H1 (cell line): ENCODE results near the gene CFC1B. TPM values are rescaled to one million over a fixed set of nuclear protein-coding genes. Genes with fewer than 3 reads are reported as not detected.
"Not testable (repeated sequence)": the region's sequence is repeated elsewhere in the genome, so short reads cannot be mapped to it uniquely, and the experiment has no call there.

Source experiments
- CTCF ChIA-PET: fragments of 300-600 bp; sonication (Branson Sonifier 250); formaldehyde crosslinking; loops from one replicate; lab custom pipeline; 2021; ENCODE audit not compliant: partially characterized antibody; lab: Charles Lee
- POLR2A ChIA-PET: fragments of 300-600 bp; sonication (Branson Sonifier 250); formaldehyde crosslinking; loops from one replicate; lab custom pipeline; 2021; ENCODE audit warnings: inconsistent platforms; ENCODE audit not compliant: partially characterized antibody; lab: Charles Lee
- DNase-seq, 2 experiments: peaks; one replicate each; pipeline versions ENCODE4 v3.0.0 to v3.0.0-alpha.2; 2010 to 2022; ENCODE audit warnings: low spot score in 2 of 2, low read depth in 1 of 2, mixed read lengths in 1 of 2
- FAIRE-seq: peaks from 2 replicates; lab custom pipeline; 2011; peaks lifted over from hg19 to GRCh38; lab: Jason Lieb, UNC
- H2AFZ ChIP-seq: 2 replicates; pipeline ENCODE4 v1.8.1; 2012; ENCODE audit warnings: low read length, inconsistent platforms
- H2AK5ac ChIP-seq: 2 replicates; pipeline ENCODE4 v1.6.1; 2013; ENCODE audit warnings: low read depth, low read length
- H2BK120ac ChIP-seq: replicated peaks from 2 replicates; pipeline ENCODE3; 2013; ENCODE audit warnings: low read depth, low read length, inconsistent platforms
- H2BK12ac ChIP-seq: 2 replicates; pipeline ENCODE4 v1.6.1; 2013; ENCODE audit warnings: low read depth, low read length
- H2BK15ac ChIP-seq: 2 replicates; pipeline ENCODE4 v1.6.1; 2013; ENCODE audit warnings: low read length
- H2BK20ac ChIP-seq: 2 replicates; pipeline ENCODE4 v1.6.1; 2013; ENCODE audit warnings: low read length
- H2BK5ac ChIP-seq: 2 replicates; pipeline ENCODE4 v1.6.1; 2013; ENCODE audit warnings: low read depth, low read length
- H3K14ac ChIP-seq: 2 replicates; pipeline ENCODE4 v1.6.1; 2013; ENCODE audit warnings: inconsistent platforms; ENCODE audit not compliant: insufficient read length
- H3K18ac ChIP-seq: 2 replicates; pipeline ENCODE4 v1.6.1; 2013; ENCODE audit warnings: low read length; ENCODE audit errors: extremely low read depth
- H3K23ac ChIP-seq: 2 replicates; pipeline ENCODE4 v1.6.1; 2013; ENCODE audit warnings: inconsistent platforms; ENCODE audit not compliant: insufficient read length
- H3K23me2 ChIP-seq: 2 replicates; pipeline ENCODE4 v1.6.1; 2013; ENCODE audit warnings: low read depth, low read length
- H3K27ac ChIP-seq: 2 replicates; pipeline ENCODE4 v1.6.1; 2011; ENCODE audit warnings: low read depth, low read length, inconsistent platforms
- H3K27me3 ChIP-seq, 4 experiments: replicated peaks in 1 of 4; 1 replicate in 1 of 4; 2 replicates in 3 of 4; pipeline versions ENCODE4 v1.6.1 to v1.8.1; 2011 to 2013; ENCODE audit warnings: low read length in 3 of 4, mild to moderate bottlenecking in 3 of 4, inconsistent platforms in 2 of 4, mixed read lengths in 2 of 4, moderate library complexity in 1 of 4; ENCODE audit not compliant: control insufficient read depth in 3 of 4, insufficient read depth in 3 of 4; ENCODE audit errors: extremely low read depth in 1 of 4
- H3K36me3 ChIP-seq, 4 experiments: 2 replicates each; pipeline versions ENCODE4 v1.6.1 to v1.8.1; 2011 to 2013; ENCODE audit warnings: mild to moderate bottlenecking in 4 of 4, low read length in 3 of 4, moderate library complexity in 2 of 4, control low read depth in 1 of 4, inconsistent platforms in 1 of 4; ENCODE audit not compliant: insufficient read depth in 4 of 4, control insufficient read depth in 2 of 4
- H3K4ac ChIP-seq: replicated peaks from 2 replicates; pipeline ENCODE3; 2013; ENCODE audit warnings: low read length, low read depth, mixed read lengths, inconsistent platforms; ENCODE audit not compliant: insufficient read length
- H3K4me1 ChIP-seq, 4 experiments: replicated peaks in 1 of 4; 1 replicate in 1 of 4; 2 replicates in 3 of 4; pipeline versions ENCODE4 v1.6.1 to v1.8.1; 2011 to 2013; ENCODE audit warnings: low read length in 3 of 4, inconsistent platforms in 2 of 4, mixed read lengths in 1 of 4; ENCODE audit not compliant: insufficient read depth in 4 of 4, control insufficient read depth in 3 of 4
- H3K4me2 ChIP-seq, 2 experiments: 2 replicates each; pipeline versions ENCODE4 v1.6.1 to v1.8.1; 2011 to 2013; ENCODE audit warnings: low read depth in 2 of 2, low read length in 2 of 2, control low read depth in 1 of 2, inconsistent platforms in 1 of 2, mild to moderate bottlenecking in 1 of 2; ENCODE audit not compliant: insufficient read depth in 1 of 2
- H3K4me3 ChIP-seq, 4 experiments: fragments of 200-600, 300-600 bp in 1 of 4; sonication (generic), shearing (Covaris generic), sonication (Bioruptor Twin) in 1 of 4; 2 replicates each; pipeline versions ENCODE4 v1.5.1 to v1.8.1; 2011 to 2016; ENCODE audit warnings: low read length in 4 of 4, low read depth in 3 of 4, control low read depth in 2 of 4, inconsistent platforms in 2 of 4, mild to moderate bottlenecking in 2 of 4, mixed read lengths in 1 of 4, moderate library complexity in 1 of 4; ENCODE audit not compliant: insufficient read depth in 2 of 4; ENCODE audit errors: extremely low read depth in 1 of 4
- H3K56ac ChIP-seq: replicated peaks from 2 replicates; pipeline ENCODE3; 2013; ENCODE audit warnings: low read depth, mild to moderate bottlenecking, mixed read lengths, low read length, inconsistent platforms; ENCODE audit not compliant: insufficient read length
- H3K79me1 ChIP-seq: 2 replicates; pipeline ENCODE4 v1.6.1; 2013; ENCODE audit warnings: low read depth, low read length, control low read depth
- H3K79me2 ChIP-seq, 2 experiments: 2 replicates each; pipeline versions ENCODE4 v1.6.1 to v1.8.1; 2012 to 2013; ENCODE audit warnings: low read length in 2 of 2, mild to moderate bottlenecking in 2 of 2, inconsistent platforms in 1 of 2; ENCODE audit not compliant: insufficient read depth in 2 of 2, control insufficient read depth in 1 of 2
- H3K9ac ChIP-seq, 4 experiments: replicated peaks in 1 of 4; 1 replicate in 1 of 4; 2 replicates in 3 of 4; pipeline versions ENCODE4 v1.6.1 to v1.8.1; 2011 to 2013; ENCODE audit warnings: low read depth in 3 of 4, low read length in 3 of 4, control low read depth in 2 of 4, mild to moderate bottlenecking in 2 of 4, moderate library complexity in 2 of 4, inconsistent platforms in 1 of 4; ENCODE audit errors: extremely low read depth in 1 of 4
- H3K9me3 ChIP-seq, 2 experiments: 2 replicates each; pipeline versions ENCODE4 v1.6.1 to v1.8.1; 2012 to 2013; ENCODE audit warnings: mild to moderate bottlenecking in 2 of 2, moderate library complexity in 2 of 2, control low read depth in 1 of 2, inconsistent platforms in 1 of 2, low read depth in 1 of 2, low read length in 1 of 2, mixed read lengths in 1 of 2; ENCODE audit not compliant: insufficient read depth in 2 of 2
- H4K20me1 ChIP-seq, 2 experiments: replicated peaks in 1 of 2; 2 replicates each; pipeline versions ENCODE3 to v1.8.1; 2011 to 2013; ENCODE audit warnings: inconsistent platforms in 2 of 2, low read length in 2 of 2, mild to moderate bottlenecking in 1 of 2; ENCODE audit not compliant: insufficient read depth in 2 of 2, control insufficient read depth in 1 of 2
- H4K5ac ChIP-seq: 2 replicates; pipeline ENCODE4 v1.6.1; 2013; ENCODE audit warnings: low read length, low read depth, mixed read lengths, inconsistent platforms; ENCODE audit not compliant: insufficient read length
- H4K8ac ChIP-seq: 2 replicates; pipeline ENCODE4 v1.8.0; 2013; ENCODE audit warnings: mild to moderate bottlenecking, moderate library complexity, low read length, inconsistent platforms; ENCODE audit not compliant: insufficient read depth; ENCODE audit errors: extremely low read depth
- H4K91ac ChIP-seq: replicated peaks from 2 replicates; pipeline ENCODE3; 2013; ENCODE audit warnings: low read length, mixed read lengths, inconsistent platforms; ENCODE audit not compliant: insufficient read length
- WGBS, 2 experiments: shearing (Covaris generic) in 1 of 2; methylation state at CpG; one replicate each; pipeline versions ENCODE4 v1.1.6 to v1.1.7; 2013 to 2015; ENCODE audit warnings: low lambda C conversion rate in 2 of 2, mixed read lengths in 2 of 2, inconsistent platforms in 1 of 2, low coverage in 1 of 2, missing lambda C conversion rate in 1 of 2; ENCODE audit not compliant: insufficient replicate concordance in 2 of 2, insufficient coverage in 1 of 2, insufficient read length in 1 of 2; ENCODE audit errors: extremely low coverage in 1 of 2, missing lambda C conversion rate in 1 of 2; 5-methylcytosine and 5-hydroxymethylcytosine counted together
- polyA plus RNA-seq, 7 experiments: library from polyadenylated mRNA; depleted of rRNA in 3 of 7; stranded (reverse) in 5 of 7; unstranded in 2 of 7; fragments of >200 nt in 5 of 7; fragments of 200-250 nt in 2 of 7; gene quantifications; 1 replicate in 5 of 7; 2 replicates in 1 of 7; 4 replicates in 1 of 7; pipeline versions ENCODE4 v1.2.1 to v1.2.3, GENCODE V29; 2011 to 2013; ENCODE audit warnings: missing spikeins in 2 of 7, mixed read lengths in 2 of 7
- total RNA-seq: library from RNA; stranded (reverse); fragmentation: NEBNext Ultra II Directional; extraction: Animal tissue kit (Norgen Biotek cat#: 25700); gene quantifications from 2 replicates; pipeline ENCODE4 v1.2.1, GENCODE V29; 2021

CFC1B gene
- total and polyA plus RNA-seq, 2 of the 8 experiments (the other 6 are each of a cell fraction or from before 2014, with no cell fraction given) = 0.11 TPM; not detected in 1

- H3K23ac ChIP-seq, H3K36me3 ChIP-seq, H3K79me2 ChIP-seq, DNase-seq, H3K4me1 ChIP-seq, H3K4me2 ChIP-seq, CTCF ChIA-PET, H2BK20ac ChIP-seq, H3K27ac ChIP-seq, H3K27me3 ChIP-seq, H2BK120ac ChIP-seq, H2BK12ac ChIP-seq, FAIRE-seq, H3K79me1 ChIP-seq, H3K4ac ChIP-seq, H4K20me1 ChIP-seq, H2AFZ ChIP-seq, H3K18ac ChIP-seq, H2BK15ac ChIP-seq, H2BK5ac ChIP-seq, H4K91ac ChIP-seq, H3K56ac ChIP-seq, H3K9ac ChIP-seq, H3K4me3 ChIP-seq, H3K9me3 ChIP-seq, H4K5ac ChIP-seq, H3K14ac ChIP-seq, H2AK5ac ChIP-seq, POLR2A ChIA-PET, H4K8ac ChIP-seq, H3K23me2 ChIP-seq: not testable (repeated sequence)
- WGBS, 2 experiments = no CpG with 5 or more reads among the region's 8 CpGs
These were observed 55.3 kb downstream of the CFC1B start for GRCh38 chr2:130576209-130576784.

- no CpG with 5 or more reads among the region's 4 CpGs for WGBS, 2 experiments
These were observed 56.5 kb downstream of the CFC1B start for GRCh38 chr2:130577559-130577958.

More at GRCh38 chr2:130577559-130577958, 56.5 kb downstream of the CFC1B start:
- H3K9me3 ChIP-seq, H3K36me3 ChIP-seq, H3K27ac ChIP-seq, H4K5ac ChIP-seq, H2BK20ac ChIP-seq, H2BK15ac ChIP-seq, H2AK5ac ChIP-seq, H2AFZ ChIP-seq, H4K91ac ChIP-seq, H3K23me2 ChIP-seq, CTCF ChIA-PET, H2BK120ac ChIP-seq, H3K4me3 ChIP-seq, H3K23ac ChIP-seq, H2BK5ac ChIP-seq, H3K9ac ChIP-seq, H3K4me1 ChIP-seq, H3K14ac ChIP-seq, H3K4ac ChIP-seq, H4K20me1 ChIP-seq, H3K79me2 ChIP-seq, H4K8ac ChIP-seq, H3K56ac ChIP-seq, H3K18ac ChIP-seq, H2BK12ac ChIP-seq, DNase-seq, H3K27me3 ChIP-seq, H3K79me1 ChIP-seq, POLR2A ChIA-PET, H3K4me2 ChIP-seq: not testable (repeated sequence)
- peak; percentile 19 for FAIRE-seq
